ENCODE data around the gene LHFPL6.

LHFPL6 gene

DNA sequence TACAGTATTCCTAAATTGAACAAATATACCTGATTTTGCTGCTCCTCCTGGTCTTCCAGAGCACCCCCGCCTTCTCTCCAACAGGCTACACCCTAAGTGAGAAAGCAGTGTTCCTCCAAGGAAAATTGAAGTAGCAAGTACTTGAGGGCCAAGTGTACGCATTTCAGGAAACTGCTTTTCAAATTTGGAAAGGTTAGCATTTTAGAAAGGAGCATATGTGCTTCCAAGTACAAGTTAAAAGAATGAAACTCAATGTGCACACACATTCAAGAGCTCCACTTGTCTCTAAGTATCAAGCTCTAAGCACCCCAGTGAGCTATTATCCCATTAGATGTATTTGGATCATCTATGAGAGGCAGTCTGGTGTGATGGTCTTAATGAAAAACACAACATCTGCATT, 25.8 kb downstream of the LHFPL6 start:
- TF ChIP-seq CTCF (IDR thresholded peaks at IDR 0.05; ENCODE audit: insufficient read depth, low read depth, low read length, missing control alignments): no peak
- DNase-seq (ENCODE audit: low read depth): no peak
- no peak overlapping the region for H3K4me3 ChIP-seq (ENCODE audit: low read length)

- H3K4me3 ChIP-seq (ENCODE audit: low read length): no peak overlapping the region
- no peak for TF ChIP-seq CTCF (IDR thresholded peaks at IDR 0.05; ENCODE audit: insufficient read depth, low read depth, low read length, missing control alignments)
- DNase-seq (ENCODE audit: low read depth): no peak
Observed at GRCh38 chr13:39575641-39576238, 27.3 kb downstream of the LHFPL6 start.

DNA sequence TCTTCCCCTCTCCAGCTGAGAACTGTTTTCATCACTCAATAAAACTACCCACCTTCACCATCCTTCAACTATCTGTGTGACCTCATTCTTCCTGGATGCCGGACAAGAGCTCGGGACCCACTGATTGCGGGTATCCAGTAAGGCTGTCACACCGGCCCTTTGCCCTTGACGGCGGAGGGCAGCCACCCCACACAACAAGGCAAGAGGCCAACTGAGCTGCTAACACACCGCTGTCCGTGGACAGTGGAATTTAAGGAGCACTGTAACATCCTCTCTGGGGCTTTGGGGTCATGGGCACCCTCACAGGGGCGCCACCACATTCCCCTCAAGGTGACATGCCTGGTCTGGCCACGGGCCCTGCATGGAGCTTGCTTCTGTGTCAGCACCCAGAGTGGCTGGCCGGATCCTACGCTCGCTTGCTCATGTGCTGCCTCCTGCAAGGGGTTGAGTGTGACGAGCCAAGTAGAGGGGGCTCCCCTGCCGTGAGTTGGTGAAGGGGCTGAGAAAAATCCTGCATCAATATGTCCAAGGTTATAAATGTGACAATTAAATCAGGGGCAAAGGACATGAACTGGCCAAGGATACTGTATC, 31.4 kb downstream of the LHFPL6 start:
- no peak overlapping the region for H3K4me3 ChIP-seq (ENCODE audit: low read length)
- DNase-seq (ENCODE audit: low read depth): no peak
- TF ChIP-seq CTCF (IDR thresholded peaks at IDR 0.05; ENCODE audit: insufficient read depth, low read depth, low read length, missing control alignments): no peak

DNA sequence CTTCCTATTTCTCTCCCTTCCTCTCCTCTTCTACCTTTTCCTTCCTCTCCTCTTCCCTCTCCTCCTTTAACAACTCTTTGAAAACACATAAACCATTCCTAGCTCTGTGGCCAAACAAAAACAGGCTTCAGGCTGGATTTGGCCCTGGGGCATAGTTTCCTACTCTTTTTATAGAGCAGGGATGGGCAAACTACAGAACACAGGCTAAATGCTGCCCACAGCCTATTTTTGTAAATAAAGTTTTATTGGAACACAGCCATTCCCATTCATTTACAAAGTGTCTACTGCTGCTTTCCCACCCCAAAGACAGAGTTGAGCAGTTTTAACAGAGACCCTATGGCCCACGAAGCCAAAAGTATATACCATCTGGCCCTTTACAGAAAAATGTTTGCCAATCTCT, 35.4 kb downstream of the LHFPL6 start:
- H3K4me3 ChIP-seq (ENCODE audit: low read length): no peak overlapping the region
- TF ChIP-seq CTCF (IDR thresholded peaks at IDR 0.05; ENCODE audit: insufficient read depth, low read depth, low read length, missing control alignments): no peak
- no peak for DNase-seq (ENCODE audit: low read depth)

DNA sequence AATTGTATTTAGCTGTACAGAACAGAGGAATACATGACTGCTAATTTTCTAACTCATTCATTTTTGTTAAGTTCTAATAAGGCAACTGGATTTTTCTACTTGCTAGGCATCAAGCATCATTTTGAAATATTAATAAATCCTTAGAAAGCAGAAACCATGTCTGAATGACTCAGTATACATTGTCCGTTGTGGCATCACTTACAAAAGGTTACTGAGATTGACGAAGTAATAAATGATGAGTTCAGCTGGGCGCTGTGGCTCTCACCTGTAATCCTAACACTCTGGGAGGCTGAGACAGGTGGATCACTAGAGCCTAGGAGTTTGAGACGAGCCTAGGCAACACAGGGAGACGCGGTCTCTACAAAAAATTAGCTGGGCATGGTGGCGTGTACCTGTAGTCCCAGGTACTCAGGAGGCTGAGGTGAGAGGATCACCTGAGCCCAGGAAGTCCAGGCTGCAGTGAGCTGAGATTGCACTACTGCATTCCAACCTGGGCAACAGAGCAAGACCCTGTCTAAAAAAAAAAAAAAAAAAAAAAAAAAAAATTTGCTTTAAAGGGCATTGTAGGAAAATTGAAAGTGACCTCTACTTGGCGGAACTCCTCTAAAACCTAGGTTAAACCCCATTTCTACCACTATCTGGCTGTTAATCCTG, 36.6 kb downstream of the LHFPL6 start:
- TF ChIP-seq CTCF (IDR thresholded peaks at IDR 0.05; ENCODE audit: insufficient read depth, low read depth, low read length, missing control alignments): no peak
- H3K4me3 ChIP-seq (ENCODE audit: low read length): no peak overlapping the region
- peak; percentile 52 for DNase-seq (ENCODE audit: low read depth)

DNA sequence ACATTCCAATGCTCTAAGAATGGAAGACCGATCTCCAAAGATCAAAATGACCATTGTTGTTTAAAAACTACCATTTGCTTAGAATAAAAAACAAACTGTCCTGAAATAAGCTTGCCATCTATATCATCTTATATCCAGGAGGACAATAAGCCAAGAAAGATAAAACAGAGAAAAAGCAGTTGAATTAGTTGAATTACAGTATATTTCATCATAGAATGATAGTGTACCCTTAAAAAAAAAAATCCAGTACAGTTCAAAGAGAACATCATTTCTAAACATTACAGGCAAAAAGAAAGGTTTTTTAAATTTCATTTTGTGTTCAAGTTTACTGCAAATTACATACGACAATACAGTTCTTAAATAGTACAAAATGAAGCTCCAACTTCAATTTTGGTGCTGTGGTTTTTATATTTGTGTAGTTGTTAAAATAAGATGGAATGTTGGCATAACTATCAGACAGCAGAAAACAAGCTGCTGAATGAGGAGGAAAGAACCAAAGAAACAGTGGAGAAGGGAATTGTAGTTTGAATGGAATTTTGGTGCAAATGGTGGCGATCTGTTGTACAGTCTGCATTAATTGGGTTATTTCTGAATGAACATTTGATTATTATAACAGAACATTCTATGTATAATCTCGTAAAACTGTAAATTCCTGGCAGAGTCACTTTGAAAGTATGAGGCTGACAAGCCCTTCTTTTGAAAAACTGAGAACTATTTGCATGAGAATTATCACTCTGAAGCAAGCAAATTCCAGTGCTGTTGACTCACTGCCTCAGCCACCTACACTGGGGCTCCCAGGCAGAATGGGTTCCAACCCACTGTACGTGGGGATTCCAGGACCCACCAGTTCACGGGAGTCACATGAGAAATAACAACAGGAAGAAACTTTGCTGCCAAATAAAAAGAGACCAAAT, 37.7 kb downstream of the LHFPL6 start:
- peak; percentile 85 for DNase-seq (ENCODE audit: low read depth)
- no peak overlapping the region for H3K4me3 ChIP-seq (ENCODE audit: low read length)

More for the DNA sequence above, 37.7 kb downstream of the LHFPL6 start:
- no peak for TF ChIP-seq CTCF (IDR thresholded peaks at IDR 0.05; ENCODE audit: insufficient read depth, low read depth, low read length, missing control alignments)
